HCT116 (cell line): Measurements from ENCODE around the gene ADCY2. TPM values are rescaled to one million over a fixed set of nuclear protein-coding genes. Genes with fewer than 3 reads are reported as not detected.

Source experiments
- ATAC-seq: fragments of 200-7000 bp; cut with Tn5 transposase; 2 replicates; pipeline ENCODE4 v1.9.1; 2020; ENCODE audit warnings: mild to moderate bottlenecking, moderate library complexity
- BruUV-seq: library from RNA; stranded (reverse); fragments of 400-500 nt; replicated peaks from 2 replicates; lab custom pipeline; 2021; lab: Mats Ljungman, UMichigan
- CTCF ChIA-PET: fragments of 300-600 bp; sonication (Branson Sonifier 250); formaldehyde crosslinking; loops from one replicate; lab custom pipeline; 2021; ENCODE audit warnings: antibody characterized with exemption; lab: Charles Lee
- POLR2A ChIA-PET: fragments of 300-600, 350-600 bp; sonication (Branson Sonifier 250); formaldehyde crosslinking; loops from one replicate; lab custom pipeline; 2021; ENCODE audit warnings: antibody characterized with exemption; lab: Charles Lee
- RAD21 ChIA-PET, 2 experiments: fragments of 300-600 bp; sonication (Branson Sonifier 250); formaldehyde crosslinking; loops; one replicate each; lab custom pipeline; 2023; ENCODE audit warnings: low total read pairs in 2 of 2; ENCODE audit not compliant: uncharacterized antibody in 2 of 2, unreplicated experiment in 2 of 2, low non-redundant PET in 1 of 2; lab: Charles Lee
- DNase-seq: peaks from one replicate; pipeline ENCODE4 v3.0.0-alpha.2; 2010; ENCODE audit warnings: low read depth, low spot score
- H2AFZ ChIP-seq: fragments of 200-600 bp; shearing (Covaris generic), sonication (generic); 2 replicates; pipeline ENCODE4 v1.6.1; 2017; ENCODE audit warnings: low read depth, mixed run types, mixed read lengths, antibody characterized with exemption, low read length; ENCODE audit not compliant: poor library complexity, severe bottlenecking
- H3K27ac ChIP-seq: 2 replicates; pipeline ENCODE4 v1.5.1; 2012; ENCODE audit warnings: low read depth, low read length
- H3K27me3 ChIP-seq: fragments of 200-600 bp; sonication (generic); 2 replicates; pipeline ENCODE4 v1.6.1; 2016; ENCODE audit warnings: mixed run types, low read length, mixed read lengths; ENCODE audit not compliant: insufficient read depth
- H3K36me3 ChIP-seq, 2 experiments: fragments of 200-500 bp in 1 of 2; fragments of 200-600 bp in 1 of 2; sonication (Bioruptor generic) in 1 of 2; sonication (generic) in 1 of 2; 2 replicates each; pipeline versions ENCODE4 v1.5.1 to v1.6.1; 2014 to 2016; ENCODE audit warnings: low read length in 2 of 2, inconsistent platforms in 1 of 2, mixed read lengths in 1 of 2, mixed run types in 1 of 2; ENCODE audit not compliant: insufficient read depth in 2 of 2, control insufficient read depth in 1 of 2
- H3K4me1 ChIP-seq, 2 experiments: fragments of 200-600 bp in 1 of 2; sonication (generic) in 1 of 2; 2 replicates each; pipeline versions ENCODE4 v1.5.1 to v1.6.1; 2012 to 2017; ENCODE audit warnings: low read length in 2 of 2, inconsistent platforms in 1 of 2, mild to moderate bottlenecking in 1 of 2, mixed read lengths in 1 of 2, mixed run types in 1 of 2, moderate library complexity in 1 of 2; ENCODE audit not compliant: insufficient read depth in 2 of 2, control insufficient read depth in 1 of 2
- H3K4me2 ChIP-seq: fragments of 200-600 bp; sonication (generic); 2 replicates; pipeline ENCODE4 v1.6.1; 2017; ENCODE audit warnings: mixed run types, low read length, mixed read lengths
- H3K4me3 ChIP-seq, 2 experiments: fragments of 200-600 bp in 1 of 2; sonication (generic) in 1 of 2; replicated peaks in 1 of 2; 2 replicates each; pipeline ENCODE4 v1.5.1; 2011 to 2016; ENCODE audit warnings: low read length in 2 of 2, control low read depth in 1 of 2, low read depth in 1 of 2, mild to moderate bottlenecking in 1 of 2, mixed read lengths in 1 of 2, mixed run types in 1 of 2
- H3K79me2 ChIP-seq: fragments of 200-600 bp; sonication (generic); 2 replicates; pipeline ENCODE4 v1.6.1; 2017; ENCODE audit warnings: mild to moderate bottlenecking, mixed run types, low read length, moderate library complexity, mixed read lengths; ENCODE audit not compliant: insufficient read depth
- H3K9ac ChIP-seq: fragments of 200-600 bp; sonication (generic); 2 replicates; pipeline ENCODE4 v1.6.1; 2016; ENCODE audit warnings: low read length, mixed read lengths
- H3K9me2 ChIP-seq: fragments of 200-600 bp; sonication (generic), shearing (Covaris generic); 2 replicates; pipeline ENCODE4 v1.6.1; 2017; ENCODE audit warnings: mixed run types, mild to moderate bottlenecking, moderate library complexity; ENCODE audit not compliant: insufficient read depth
- H3K9me3 ChIP-seq, 2 experiments: fragments of 200-500 bp in 1 of 2; fragments of 200-600 bp in 1 of 2; sonication (Bioruptor generic) in 1 of 2; sonication (generic) in 1 of 2; 2 replicates each; pipeline ENCODE4 v1.6.1; 2014 to 2017; ENCODE audit warnings: low read length in 2 of 2, mixed read lengths in 2 of 2, inconsistent platforms in 1 of 2, low read depth in 1 of 2, mild to moderate bottlenecking in 1 of 2, mixed run types in 1 of 2, moderate library complexity in 1 of 2; ENCODE audit not compliant: control insufficient read depth in 1 of 2, insufficient read depth in 1 of 2
- H4K20me1 ChIP-seq: fragments of 200-600 bp; sonication (generic), shearing (Covaris generic); 2 replicates; pipeline ENCODE4 v1.6.1; 2017; ENCODE audit warnings: mixed run types, mild to moderate bottlenecking, moderate library complexity; ENCODE audit not compliant: insufficient read depth
- CBX3 ChIP-seq: IDR thresholded peaks from 2 replicates; pipeline ENCODE4 v1.6.1; 2012; ENCODE audit warnings: low read depth
- CTCF ChIP-seq, 3 experiments: fragments of 200-600 bp in 1 of 3; sonication (generic) in 1 of 3; IDR thresholded peaks in 2 of 3; conservative IDR thresholded peaks in 1 of 3; 2 replicates each; pipeline ENCODE4 v1.5.1; 2012 to 2017; ENCODE audit warnings: low read depth in 2 of 3, low read length in 2 of 3, antibody characterized with exemption in 1 of 3, borderline replicate concordance in 1 of 3, control low read depth in 1 of 3, mild to moderate bottlenecking in 1 of 3, mixed read lengths in 1 of 3, mixed run types in 1 of 3, moderate library complexity in 1 of 3; ENCODE audit not compliant: insufficient read depth in 1 of 3
- EZH2phosphoT487 ChIP-seq: fragments of 200-600 bp; IDR thresholded peaks from 2 replicates; pipeline ENCODE4 v1.6.1; 2018; ENCODE audit warnings: antibody characterized with exemption, borderline replicate concordance
- POLR2AphosphoS5 ChIP-seq: IDR thresholded peaks from 2 replicates; pipeline ENCODE4 v1.6.1; 2011; ENCODE audit warnings: mild to moderate bottlenecking, low read depth, low read length, moderate library complexity
- SIN3A ChIP-seq: IDR thresholded peaks from 2 replicates; pipeline ENCODE4 v1.6.1; 2012; ENCODE audit warnings: low read depth
- YY1 ChIP-seq: IDR thresholded peaks from 2 replicates; pipeline ENCODE4 v1.6.1; 2011; ENCODE audit warnings: low read length, low read depth, moderate library complexity, mild to moderate bottlenecking; ENCODE audit not compliant: insufficient replicate concordance; ENCODE audit errors: extremely low read depth
- ZFX ChIP-seq: fragments of 450-650 bp; IDR thresholded peaks from 2 replicates; pipeline ENCODE4 v1.6.1; 2017
- intact Hi-C: fragments of 100-400 bp; cut with micrococcal nuclease; formaldehyde crosslinking; loops from 2 replicates; pipeline ENCODE4 v1.10.0; 2022
- total RNA-seq: library from RNA; stranded (reverse); gene quantifications from one replicate; pipeline ENCODE4 v1.2.1, GENCODE V29; 2021; ENCODE audit not compliant: unreplicated experiment

ADCY2 gene
- total RNA-seq, 1 experiment from 2014 or later, result 0.15 TPM

DNA sequence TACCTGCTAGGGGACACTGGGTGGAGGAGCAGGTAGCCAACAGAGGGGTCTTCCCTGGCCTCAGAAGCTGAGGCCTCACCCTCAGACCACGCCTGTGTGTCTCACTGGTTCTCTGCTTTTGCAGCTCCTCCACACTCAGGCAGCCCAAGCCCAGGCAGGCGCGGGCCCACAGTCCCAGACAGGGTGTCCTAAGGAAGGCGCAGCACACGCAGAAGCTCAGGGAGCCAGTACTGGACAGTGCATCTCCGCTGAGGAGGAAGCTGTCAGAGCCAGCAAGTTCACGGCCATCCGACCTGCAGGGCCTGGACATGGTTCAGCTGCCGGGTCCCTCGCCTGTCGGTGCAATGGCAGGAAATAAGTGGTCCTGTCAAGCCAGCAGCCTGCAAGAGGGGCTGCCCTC lies 429.7 kb downstream of the ADCY2 start:
- no peak overlapping the region for H2AFZ ChIP-seq
- H3K9ac ChIP-seq, result no peak overlapping the region
- ChIA-PET POLR2A (no interaction called here), RAD21 (no interaction called here), CTCF (interaction anchor here (0.9 kb wide), 1 partner anchor 9 kb away, joined by 4 read pairs; no protein-coding TSS in a partner anchor)
- no peaks in the 10 kb centered on the region for H3K9me2 ChIP-seq
- H3K79me2 ChIP-seq, result no peaks in the 10 kb centered on the region
- no peaks in the 10 kb centered on the region for H3K4me1 ChIP-seq
- H3K4me3 ChIP-seq, result no peak overlapping the region
- no peak for DNase-seq
- intact Hi-C loops, result no loop called here
- no TSS peak for BruUV-seq
- no peaks in the 10 kb centered on the region for H4K20me1 ChIP-seq
- H3K27me3 ChIP-seq, result peaks cover 34% of the 10 kb centered on the region; the same call in 1 of the 2 replicates
- no peak overlapping the region for H3K27ac ChIP-seq
- H3K9me3 ChIP-seq, result no peaks in the 10 kb centered on the region
- no peaks in the 10 kb centered on the region for H3K36me3 ChIP-seq
- H3K4me2 ChIP-seq, result no peak overlapping the region
- TF ChIP-seq CBX3, result no peak
- no peak for TF ChIP-seq POLR2AphosphoS5
- TF ChIP-seq SIN3A, result no peak
- TF ChIP-seq, all 23 proteins: peak for 0
- ATAC-seq, result no peak

DNA sequence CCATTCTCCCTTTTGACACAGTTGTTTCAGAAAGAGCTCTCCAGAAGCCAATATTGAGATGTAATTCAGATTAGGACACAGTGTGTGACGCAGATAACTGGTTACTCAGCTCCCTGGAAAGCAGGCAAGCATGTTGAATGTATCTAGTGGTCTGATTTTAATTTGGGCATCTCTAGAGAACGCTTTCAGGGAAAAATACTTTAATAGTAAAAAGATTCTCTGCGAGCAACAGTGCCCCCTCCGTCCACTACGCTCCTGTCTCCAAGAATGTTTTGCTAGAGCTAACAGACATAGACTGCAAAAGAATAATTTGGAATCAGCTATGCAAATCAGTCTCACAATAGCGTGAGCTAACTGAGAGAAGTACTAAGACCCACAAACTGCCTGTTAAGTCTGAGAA lies 431.7 kb downstream of the ADCY2 start:
- DNase-seq (no peak), ATAC-seq (no peak)
- ChIA-PET POLR2A (no interaction called here), RAD21 (no interaction called here), CTCF (interaction anchor here (1.0 to 1.1 kb wide), 3 partner anchors 10 to 12 kb away, joined by 3 read pairs; no protein-coding TSS in a partner anchor)
- no peaks in the 10 kb centered on the region for H3K79me2 ChIP-seq
- no peaks in the 10 kb centered on the region for H3K36me3 ChIP-seq
- intact Hi-C loops, result no loop called here
- no peak overlapping the region for H2AFZ ChIP-seq
- H4K20me1 ChIP-seq, result no peaks in the 10 kb centered on the region
- H3K27me3 ChIP-seq, result peaks cover 45% of the 10 kb centered on the region; the same call in 1 of the 2 replicates
- no peak overlapping the region for H3K4me3 ChIP-seq
- no TSS peak for BruUV-seq
- no peak overlapping the region for H3K9ac ChIP-seq
- H3K9me3 ChIP-seq, result no peaks in the 10 kb centered on the region
- TF ChIP-seq CTCF (IDR thresholded peaks at IDR 0.05 in 2 of 3, conservative IDR thresholded peaks at IDR 0.05 in 1 of 3; ENCODE audit: borderline replicate concordance in 1 of 3, insufficient read depth in 1 of 3, low read depth in 2 of 3, low read length in 2 of 3) (0 out of 6 replicates have a peak, but pooled peaks of 2 of the 3 experiments have one; percentile 8 to 18), ZFX (no peak), YY1 (no peak), EZH2phosphoT487 (no peak)
- H3K4me1 ChIP-seq, result no peaks in the 10 kb centered on the region
- H3K4me2 ChIP-seq, result no peak overlapping the region
- H3K9me2 ChIP-seq, result no peaks in the 10 kb centered on the region
- H3K27ac ChIP-seq, result no peak overlapping the region
